Activated naive CD4-positive, alpha-beta T cell (primary cell): ENCODE data around the gene KLHL2.

Experiments
- DNase-seq, 4 experiments: peaks; one replicate each; lab custom pipeline; 2025; lab: John Stamatoyannopoulos, UW

KLHL2 gene

GRCh38 chr4:165367040-165367439, 159.7 kb downstream of the KLHL2 start:
- no peak for DNase-seq

GRCh38 chr4:165368114-165368513, 160.8 kb downstream of the KLHL2 start:
- no peak for DNase-seq

- DNase-seq: no peak
Observed at GRCh38 chr4:165368567-165368966, 161.2 kb downstream of the KLHL2 start.

- DNase-seq: no peak
Observed at GRCh38 chr4:165369522-165369921, 162.2 kb downstream of the KLHL2 start.

- DNase-seq: no peak
Observed at GRCh38 chr4:165370530-165370929, 163.2 kb downstream of the KLHL2 start.
